NB4 (cell line): ENCODE measurements around the gene CELA2A.
"Not testable (repeated sequence)": the region's sequence is repeated elsewhere in the genome, so short reads cannot be mapped to it uniquely, and the experiment has no call there.

ENCODE experiments used
- DNase-seq: peaks from one replicate; pipeline ENCODE4 v3.0.0; 2010; ENCODE audit warnings: low read depth
- H3K4me3 ChIP-seq: one replicate; pipeline ENCODE4 v1.5.1; 2011; ENCODE audit warnings: mild to moderate bottlenecking, low read depth, low read length, moderate library complexity
- MYC ChIP-seq: IDR thresholded peaks from 2 replicates; pipeline ENCODE4 v1.6.1; 2011; ENCODE audit warnings: low read depth, low read length
- POLR2A ChIP-seq: IDR thresholded peaks from 2 replicates; pipeline ENCODE4 v1.6.1; 2011; ENCODE audit warnings: mild to moderate bottlenecking; ENCODE audit not compliant: insufficient read length; ENCODE audit errors: extremely low read depth
- TF ChIP-seq, protein P1 (sequence below): IDR thresholded peaks from one replicate; pipeline ENCODE4 v1.5.1; 2012; ENCODE audit warnings: low read depth, low read length
- TF ChIP-seq, protein P2 (sequence below): IDR thresholded peaks from 2 replicates; pipeline ENCODE4 v1.6.1; 2011; ENCODE audit warnings: low read depth, low read length

The CELA2A gene

DNA sequence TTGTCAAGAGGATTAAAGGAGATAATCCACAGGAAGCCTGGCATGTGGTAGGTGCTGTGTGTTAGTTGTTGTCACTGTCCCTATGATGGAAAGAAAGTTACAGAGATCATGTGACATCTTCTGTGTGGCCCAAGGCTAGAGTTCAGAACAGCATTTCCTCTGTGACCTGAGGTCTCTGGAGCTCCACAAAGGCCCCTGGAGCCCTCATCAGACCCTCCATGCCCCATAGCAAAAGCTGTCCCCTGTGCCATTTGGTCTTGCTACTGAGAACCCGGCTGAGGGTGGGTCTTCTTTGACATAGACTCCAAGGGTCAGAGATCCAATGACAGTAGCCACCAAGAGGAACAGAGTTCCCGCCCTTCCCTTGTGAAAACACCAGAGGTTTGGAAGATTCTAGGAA lies 27.4 kb downstream of the CELA2A start:
- no peak for DNase-seq
- TF ChIP-seq, protein P1, sequence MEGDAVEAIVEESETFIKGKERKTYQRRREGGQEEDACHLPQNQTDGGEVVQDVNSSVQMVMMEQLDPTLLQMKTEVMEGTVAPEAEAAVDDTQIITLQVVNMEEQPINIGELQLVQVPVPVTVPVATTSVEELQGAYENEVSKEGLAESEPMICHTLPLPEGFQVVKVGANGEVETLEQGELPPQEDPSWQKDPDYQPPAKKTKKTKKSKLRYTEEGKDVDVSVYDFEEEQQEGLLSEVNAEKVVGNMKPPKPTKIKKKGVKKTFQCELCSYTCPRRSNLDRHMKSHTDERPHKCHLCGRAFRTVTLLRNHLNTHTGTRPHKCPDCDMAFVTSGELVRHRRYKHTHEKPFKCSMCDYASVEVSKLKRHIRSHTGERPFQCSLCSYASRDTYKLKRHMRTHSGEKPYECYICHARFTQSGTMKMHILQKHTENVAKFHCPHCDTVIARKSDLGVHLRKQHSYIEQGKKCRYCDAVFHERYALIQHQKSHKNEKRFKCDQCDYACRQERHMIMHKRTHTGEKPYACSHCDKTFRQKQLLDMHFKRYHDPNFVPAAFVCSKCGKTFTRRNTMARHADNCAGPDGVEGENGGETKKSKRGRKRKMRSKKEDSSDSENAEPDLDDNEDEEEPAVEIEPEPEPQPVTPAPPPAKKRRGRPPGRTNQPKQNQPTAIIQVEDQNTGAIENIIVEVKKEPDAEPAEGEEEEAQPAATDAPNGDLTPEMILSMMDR = no peak
- TF ChIP-seq, protein P2, sequence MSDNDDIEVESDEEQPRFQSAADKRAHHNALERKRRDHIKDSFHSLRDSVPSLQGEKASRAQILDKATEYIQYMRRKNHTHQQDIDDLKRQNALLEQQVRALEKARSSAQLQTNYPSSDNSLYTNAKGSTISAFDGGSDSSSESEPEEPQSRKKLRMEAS = no peak
- TF ChIP-seq POLR2A (no peak), MYC (no peak)
- H3K4me3 ChIP-seq = no peak overlapping the region

DNA sequence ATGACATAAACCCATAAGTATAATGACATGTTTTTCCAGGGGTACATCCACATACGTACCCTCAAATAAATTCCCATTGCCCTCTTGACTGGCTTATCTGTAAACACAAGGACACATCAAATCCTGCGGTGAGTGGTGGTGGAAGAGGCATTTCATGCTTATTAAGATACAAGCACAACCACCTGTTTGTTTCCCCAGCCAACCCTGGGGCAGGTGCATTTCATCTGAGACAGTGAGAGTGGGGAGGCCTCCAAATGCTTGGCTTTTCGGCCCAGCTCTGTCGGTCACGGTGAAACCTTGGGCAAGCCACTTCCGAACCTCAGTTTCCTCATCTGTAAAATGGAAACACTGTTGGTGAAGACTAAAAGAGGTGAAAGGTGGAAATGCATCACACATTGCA lies 27.9 kb downstream of the CELA2A start:
- not testable (repeated sequence) for DNase-seq, H3K4me3 ChIP-seq

DNA sequence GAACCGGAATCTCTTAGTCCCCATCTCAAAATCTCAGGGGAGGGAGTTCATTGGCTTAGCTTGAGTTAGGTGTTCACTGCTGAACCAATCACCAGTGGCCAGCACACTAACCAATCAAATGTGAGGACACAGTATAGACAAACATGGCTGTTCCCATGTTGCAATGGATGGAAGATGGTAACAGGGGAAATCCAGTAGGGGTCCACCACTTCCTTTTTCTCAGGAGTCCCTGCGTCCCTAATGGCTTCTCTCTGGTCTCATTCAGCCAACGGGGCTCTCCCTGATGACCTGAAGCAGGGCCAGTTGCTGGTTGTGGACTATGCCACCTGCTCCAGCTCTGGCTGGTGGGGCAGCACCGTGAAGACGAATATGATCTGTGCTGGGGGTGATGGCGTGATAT lies 29.1 kb downstream of the CELA2A start:
- TF ChIP-seq MYC (no peak), POLR2A (no peak)
- TF ChIP-seq, protein P1 = no peak
- TF ChIP-seq, protein P2 = no peak
- H3K4me3 ChIP-seq = no peak overlapping the region
- DNase-seq = peak; percentile 21

DNA sequence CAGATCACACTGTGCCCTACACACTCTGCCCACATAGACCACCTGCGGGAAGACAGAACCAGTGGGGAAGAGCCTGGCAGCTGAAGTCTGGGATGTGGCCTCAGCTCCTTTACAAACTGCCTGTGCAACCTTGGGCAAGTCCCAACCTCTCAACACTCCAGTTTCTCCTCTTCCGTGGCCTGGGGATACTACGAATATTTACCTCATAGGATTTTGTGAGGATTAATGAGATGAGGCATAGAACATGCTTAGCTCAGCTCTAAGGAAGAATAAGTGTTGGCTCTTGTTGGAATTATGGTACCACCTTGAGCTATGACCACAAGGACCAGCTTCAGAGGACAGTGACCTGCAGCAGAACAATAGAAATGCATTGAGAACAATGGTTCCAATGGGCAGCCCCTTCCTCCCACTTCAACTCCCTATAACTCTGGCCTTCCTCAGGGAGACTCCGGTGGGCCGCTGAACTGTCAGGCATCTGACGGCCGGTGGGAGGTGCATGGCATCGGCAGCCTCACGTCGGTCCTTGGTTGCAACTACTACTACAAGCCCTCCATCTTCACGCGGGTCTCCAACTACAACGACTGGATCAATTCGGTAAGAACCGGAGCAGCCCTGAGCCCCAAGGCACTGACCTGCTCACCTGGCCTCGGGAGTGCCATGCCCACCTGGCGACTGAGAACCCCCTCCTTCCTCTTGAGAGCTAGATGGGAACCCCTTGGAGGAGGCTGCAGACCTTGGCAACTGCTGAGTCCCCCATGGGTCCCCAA lies 30.5 kb downstream of the CELA2A start:
- not testable (repeated sequence) for DNase-seq, H3K4me3 ChIP-seq

DNA sequence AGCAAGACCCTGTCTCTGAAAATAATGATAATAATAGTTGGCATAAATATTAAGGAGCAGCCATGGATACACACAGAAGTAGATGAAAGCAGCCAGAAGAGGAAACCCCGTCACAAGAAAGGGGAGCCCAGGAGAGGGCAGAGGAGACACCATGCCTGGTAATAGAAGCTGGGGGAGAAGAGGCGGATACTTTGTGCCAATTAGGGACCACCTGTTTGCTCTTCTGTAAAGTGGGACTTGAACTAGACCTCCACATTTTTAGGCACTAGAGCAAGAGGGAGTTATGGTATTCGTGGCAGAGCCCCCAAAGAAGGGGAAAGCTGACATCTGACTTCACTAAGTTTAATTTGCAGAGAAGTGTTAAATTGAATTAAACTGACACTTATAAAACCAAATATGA lies 31.8 kb downstream of the CELA2A start:
- no peak for TF ChIP-seq MYC
- TF ChIP-seq, protein P1 = no peak
- TF ChIP-seq, protein P2 = no peak
- TF ChIP-seq POLR2A = no peak
- DNase-seq = no peak
- H3K4me3 ChIP-seq = no peak overlapping the region

DNA sequence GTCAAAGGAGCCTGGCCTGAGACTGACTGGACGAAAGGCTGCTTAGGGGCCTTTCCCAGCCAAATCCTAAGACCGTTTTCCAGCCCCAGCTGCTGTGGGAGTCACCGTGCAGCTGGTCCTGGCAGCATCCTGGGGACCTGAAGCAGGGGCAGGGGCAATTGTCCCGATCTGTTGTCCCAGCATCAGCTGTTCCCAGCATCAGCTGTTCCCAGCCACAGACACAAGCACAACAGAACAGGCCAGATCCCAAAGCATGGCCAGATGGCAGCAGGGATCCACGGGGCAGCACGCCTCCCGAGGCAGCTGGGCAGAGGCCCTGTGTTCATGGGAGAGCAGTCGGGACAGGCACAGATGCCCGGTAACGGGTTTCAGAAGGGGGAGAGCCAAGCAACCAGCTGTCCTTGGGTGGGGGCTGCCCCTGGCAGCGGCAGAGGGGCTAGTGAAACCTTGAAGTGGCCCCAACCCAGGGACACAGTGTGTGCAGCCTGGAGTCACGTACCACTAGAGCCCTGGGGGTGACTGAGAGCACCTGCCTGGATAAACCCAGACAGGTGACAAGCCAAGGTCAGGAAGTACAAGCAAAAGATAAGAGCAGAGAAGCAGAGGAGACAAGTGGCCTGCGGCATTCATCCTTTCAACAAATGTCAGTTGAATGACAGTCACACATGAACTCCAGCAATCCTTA lies 32.7 kb downstream of the CELA2A start:
- TF ChIP-seq POLR2A = no peak
- TF ChIP-seq MYC = no peak
- TF ChIP-seq, protein P1 = no peak
- TF ChIP-seq, protein P2 = no peak
- DNase-seq = no peak
- H3K4me3 ChIP-seq = no peak overlapping the region

DNA sequence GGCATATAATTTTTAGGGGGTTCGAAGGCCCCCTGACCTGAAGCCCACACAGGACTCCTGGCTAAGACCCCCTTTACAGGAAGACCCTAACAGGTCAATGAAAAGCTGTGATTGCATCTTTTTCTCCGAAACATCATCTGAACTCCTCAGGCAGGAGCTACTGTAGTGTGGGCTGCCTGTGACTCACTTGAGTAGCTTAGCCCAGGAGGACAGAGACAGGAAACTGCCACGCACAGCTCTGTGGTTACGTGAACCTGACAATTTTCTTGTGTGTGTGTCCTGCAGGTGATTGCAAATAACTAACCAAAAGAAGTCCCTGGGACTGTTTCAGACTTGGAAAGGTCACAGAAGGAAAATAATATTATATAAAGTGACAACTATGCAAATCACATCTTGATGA lies 34.5 kb downstream of the CELA2A start:
- peak; percentile 18 for DNase-seq
- not testable (repeated sequence) for H3K4me3 ChIP-seq
